Amniotic stem cell (primary cell): Measurements from ENCODE around the gene TMEM127.

Experiments
- DNase-seq: peaks from one replicate; lab custom pipeline; 2025; lab: John Stamatoyannopoulos, UW

TMEM127 gene

GRCh38 chr2:96204836-96205624 lies 60.8 kb downstream of the TMEM127 start:
- DNase-seq = no peak

- DNase-seq = no peak
These were observed 62.4 kb downstream of the TMEM127 start for GRCh38 chr2:96203130-96204028.

DNA sequence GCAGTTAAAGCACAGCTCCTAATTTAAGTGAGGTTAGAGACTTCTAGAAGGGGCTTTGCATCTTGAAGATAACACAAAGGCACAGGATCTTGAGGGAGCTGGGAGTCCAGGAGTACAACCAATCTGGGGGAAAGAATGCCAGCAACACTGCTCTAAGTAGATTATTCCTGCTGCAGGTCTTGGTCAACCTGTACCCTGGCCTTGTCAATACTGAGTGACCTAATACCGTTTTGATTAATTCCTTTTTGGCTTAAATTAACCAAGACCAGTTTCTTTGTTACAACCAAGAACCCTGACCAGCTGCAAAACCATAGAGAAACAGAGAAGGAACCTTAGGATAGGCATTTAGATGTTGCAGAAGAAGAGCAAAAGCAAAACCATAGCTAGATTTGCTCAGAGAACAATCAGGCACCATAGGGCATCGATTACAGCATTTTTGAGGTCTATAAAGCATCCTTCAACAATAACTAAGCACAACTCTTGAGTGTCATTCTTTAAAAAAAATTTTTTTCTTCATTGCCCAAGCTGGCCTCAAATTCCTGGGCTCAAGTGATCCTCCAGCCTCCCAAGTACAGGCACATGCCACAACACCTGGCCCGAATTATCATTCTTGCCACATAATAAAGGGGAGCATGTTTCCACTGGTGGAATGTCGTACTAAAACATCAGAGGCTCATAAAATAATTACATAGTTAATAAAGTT lies 63.5 kb downstream of the TMEM127 start:
- DNase-seq = no peak

- DNase-seq = no peak
These were observed 64.5 kb downstream of the TMEM127 start for GRCh38 chr2:96201338-96201737.

- DNase-seq = no peak
These were observed 66.9 kb downstream of the TMEM127 start for GRCh38 chr2:96198921-96199320.
